ENCODE results near the gene ABLIM1. TPM values are rescaled to one million over a fixed set of nuclear protein-coding genes. Genes with fewer than 3 reads are reported as not detected.

The ABLIM1 gene
- total RNA-seq, 1 donor from 2014 or later: 35.8 TPM

DNA sequence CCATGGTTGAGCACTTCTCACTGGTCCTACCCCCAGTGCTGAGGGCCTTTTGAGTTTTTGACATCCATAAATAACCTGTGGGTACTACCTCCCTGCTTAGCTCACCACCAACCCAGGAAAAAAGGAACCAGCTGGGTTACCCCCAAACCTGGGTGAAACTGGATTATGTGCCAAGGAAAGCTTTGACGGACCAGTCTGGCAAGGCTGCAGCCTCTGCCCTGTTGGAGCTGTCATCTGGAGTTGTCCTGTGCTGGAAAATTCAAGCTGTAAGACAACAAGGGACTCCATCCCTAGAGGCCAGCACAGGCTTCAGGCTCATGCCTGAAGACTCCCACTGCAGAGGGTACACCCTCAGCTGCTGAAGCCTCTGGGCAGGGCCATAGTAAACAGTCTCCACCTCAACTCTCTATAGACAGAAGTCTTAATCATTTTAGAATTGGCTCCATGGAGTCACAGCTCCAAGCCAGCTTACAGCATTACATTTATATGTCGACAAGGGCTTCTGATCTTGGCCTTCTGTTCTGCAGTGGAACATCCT lies 138.2 kb downstream of the ABLIM1 start:
- H3K4me3 Mint-ChIP-seq: no peak overlapping the region
- no peaks in the 10 kb centered on the region for H3K9me3 Mint-ChIP-seq
- no peak for DNase-seq (ENCODE audit: low read depth, low spot score)
- H3K4me1 Mint-ChIP-seq: peaks cover 55% of the 10 kb centered on the region
- no peaks in the 10 kb centered on the region for H3K27me3 Mint-ChIP-seq (ENCODE audit: low read depth)
- TF ChIP-seq, protein P1, sequence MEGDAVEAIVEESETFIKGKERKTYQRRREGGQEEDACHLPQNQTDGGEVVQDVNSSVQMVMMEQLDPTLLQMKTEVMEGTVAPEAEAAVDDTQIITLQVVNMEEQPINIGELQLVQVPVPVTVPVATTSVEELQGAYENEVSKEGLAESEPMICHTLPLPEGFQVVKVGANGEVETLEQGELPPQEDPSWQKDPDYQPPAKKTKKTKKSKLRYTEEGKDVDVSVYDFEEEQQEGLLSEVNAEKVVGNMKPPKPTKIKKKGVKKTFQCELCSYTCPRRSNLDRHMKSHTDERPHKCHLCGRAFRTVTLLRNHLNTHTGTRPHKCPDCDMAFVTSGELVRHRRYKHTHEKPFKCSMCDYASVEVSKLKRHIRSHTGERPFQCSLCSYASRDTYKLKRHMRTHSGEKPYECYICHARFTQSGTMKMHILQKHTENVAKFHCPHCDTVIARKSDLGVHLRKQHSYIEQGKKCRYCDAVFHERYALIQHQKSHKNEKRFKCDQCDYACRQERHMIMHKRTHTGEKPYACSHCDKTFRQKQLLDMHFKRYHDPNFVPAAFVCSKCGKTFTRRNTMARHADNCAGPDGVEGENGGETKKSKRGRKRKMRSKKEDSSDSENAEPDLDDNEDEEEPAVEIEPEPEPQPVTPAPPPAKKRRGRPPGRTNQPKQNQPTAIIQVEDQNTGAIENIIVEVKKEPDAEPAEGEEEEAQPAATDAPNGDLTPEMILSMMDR (conservative IDR thresholded peaks at IDR 0.05): no peak
- H3K27ac Mint-ChIP-seq (ENCODE audit: unreplicated experiment): no peak overlapping the region
- no peaks in the 10 kb centered on the region for H3K36me3 Mint-ChIP-seq (ENCODE audit: low read depth)

DNA sequence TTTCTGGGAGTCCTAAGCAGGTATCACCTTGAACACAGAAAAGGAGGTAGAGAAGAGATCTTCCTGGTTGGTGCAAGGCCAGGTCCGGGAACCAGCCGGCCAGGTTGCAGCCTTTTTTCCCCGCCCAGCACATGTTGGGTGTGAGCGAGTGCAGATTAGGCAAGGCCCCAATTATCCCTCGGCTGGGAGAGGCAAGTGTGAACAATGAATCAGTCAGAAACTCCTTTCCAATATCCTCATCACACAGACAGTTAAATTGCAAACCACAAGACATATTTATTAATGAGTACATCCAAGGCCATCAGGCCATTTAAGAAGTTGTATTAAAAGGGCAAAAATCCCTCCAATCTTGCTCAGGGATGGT lies 138.8 kb downstream of the ABLIM1 start:
- Mint-ChIP-seq H3K27ac (ENCODE audit: unreplicated experiment) (no peak overlapping the region), H3K27me3 (ENCODE audit: low read depth) (no peaks in the 10 kb centered on the region), H3K36me3 (ENCODE audit: low read depth) (no peaks in the 10 kb centered on the region), H3K4me3 (no peak overlapping the region), H3K4me1 (peaks cover 52% of the 10 kb centered on the region), H3K9me3 (no peaks in the 10 kb centered on the region)
- DNase-seq (ENCODE audit: low read depth, low spot score): no peak
- TF ChIP-seq, protein P1 (conservative IDR thresholded peaks at IDR 0.05): no peak

DNA sequence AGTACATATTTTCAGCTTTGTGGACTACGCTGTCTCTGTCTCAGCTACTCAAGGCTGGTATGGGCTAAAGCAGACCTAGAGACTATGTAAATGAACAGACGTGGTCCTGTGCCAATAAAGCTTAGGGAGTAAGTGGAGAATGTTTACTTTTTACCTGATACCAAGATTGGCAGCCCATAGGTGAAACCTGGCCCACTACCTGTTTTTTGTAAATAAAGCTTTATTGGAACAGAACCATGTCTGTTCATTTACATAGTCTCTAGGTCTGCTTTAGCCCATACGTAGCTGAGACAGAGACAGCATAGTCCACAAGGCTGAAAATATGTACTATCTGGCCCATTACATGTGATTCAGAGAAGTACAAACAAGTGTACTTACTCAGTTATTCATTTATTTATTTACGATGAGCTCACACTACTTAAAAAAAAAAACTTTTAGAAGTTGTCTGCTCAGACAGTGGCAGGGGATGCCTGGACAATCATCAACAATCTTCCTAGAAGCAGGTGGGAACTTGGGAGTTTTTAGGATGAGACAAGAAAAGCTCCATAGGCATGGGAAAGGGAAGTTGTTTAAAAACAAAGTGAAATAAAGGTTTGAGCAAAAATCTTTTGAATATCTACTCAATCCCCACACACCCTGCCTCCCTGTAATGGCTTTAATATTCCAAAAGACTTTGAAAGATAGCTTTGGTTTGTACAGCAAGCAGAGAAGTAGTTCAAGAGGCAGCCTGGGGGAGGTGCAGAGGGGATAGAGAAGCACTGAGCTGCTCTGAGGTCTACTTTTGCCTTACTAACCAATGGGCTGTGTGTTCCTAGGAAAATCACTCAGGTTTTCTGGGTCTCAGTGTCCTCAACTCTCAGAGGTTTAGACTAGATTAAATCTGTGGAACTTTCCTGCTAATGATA lies 139.4 kb downstream of the ABLIM1 start:
- no peak overlapping the region for H3K27ac Mint-ChIP-seq (ENCODE audit: unreplicated experiment)

DNA sequence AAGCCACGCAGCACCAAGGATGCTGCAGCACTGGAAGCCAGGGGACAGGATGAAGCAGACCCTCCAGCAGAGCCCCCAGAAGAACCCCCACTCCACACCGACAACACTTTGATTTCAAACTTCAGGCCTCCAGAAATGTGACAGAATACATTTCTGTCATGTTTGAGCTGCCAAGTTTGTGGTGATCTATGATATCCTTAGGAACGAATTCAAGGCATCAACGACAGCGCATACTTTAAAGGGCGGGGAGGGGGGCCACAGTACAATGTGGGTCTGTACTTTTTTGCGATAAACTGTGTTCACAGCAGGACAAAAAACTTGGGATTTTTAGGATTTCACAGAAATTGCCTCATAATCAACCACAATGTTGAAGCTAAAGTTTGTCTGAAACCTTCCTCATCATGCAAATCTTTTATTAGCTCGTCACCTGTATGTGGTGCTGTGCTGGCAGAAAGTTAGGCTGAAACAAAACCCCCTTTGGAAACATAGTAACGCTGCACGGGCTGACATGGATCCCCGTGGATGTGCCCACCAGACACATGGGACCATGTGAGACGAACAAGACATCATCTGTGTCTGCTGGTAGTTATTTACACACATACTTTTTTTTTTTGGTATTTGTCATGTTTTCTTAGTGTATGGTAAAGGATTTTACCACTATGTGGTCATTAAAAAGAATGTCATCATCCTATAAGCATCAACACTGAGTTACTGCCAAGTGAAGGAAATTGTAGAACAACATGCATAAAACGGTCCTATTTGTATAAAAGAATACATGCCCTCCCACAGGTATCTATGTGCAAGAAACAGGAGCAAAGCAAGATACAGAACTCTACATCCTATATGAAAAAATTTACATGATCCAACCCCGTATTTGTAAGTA lies 140.5 kb downstream of the ABLIM1 start:
- Mint-ChIP-seq H3K27me3 (ENCODE audit: low read depth) (peaks cover 8% of the 10 kb centered on the region), H3K4me3 (no peak overlapping the region), H3K4me1 (peaks cover 43% of the 10 kb centered on the region), H3K36me3 (ENCODE audit: low read depth) (no peaks in the 10 kb centered on the region), H3K27ac (ENCODE audit: unreplicated experiment) (peak overlapping the region; percentile 39), H3K9me3 (no peaks in the 10 kb centered on the region)
- TF ChIP-seq, protein P1 (conservative IDR thresholded peaks at IDR 0.05): no peak
- no peak for DNase-seq (ENCODE audit: low read depth, low spot score)

More for the DNA sequence above, 139.4 kb downstream of the ABLIM1 start:
- TF ChIP-seq, protein P1 (conservative IDR thresholded peaks at IDR 0.05): no peak
- no peak overlapping the region for H3K4me3 Mint-ChIP-seq
- H3K4me1 Mint-ChIP-seq: peaks cover 46% of the 10 kb centered on the region
- H3K27me3 Mint-ChIP-seq (ENCODE audit: low read depth): no peaks in the 10 kb centered on the region
- H3K9me3 Mint-ChIP-seq: no peaks in the 10 kb centered on the region
- H3K36me3 Mint-ChIP-seq (ENCODE audit: low read depth): no peaks in the 10 kb centered on the region
- DNase-seq (ENCODE audit: low read depth, low spot score): no peak

DNA sequence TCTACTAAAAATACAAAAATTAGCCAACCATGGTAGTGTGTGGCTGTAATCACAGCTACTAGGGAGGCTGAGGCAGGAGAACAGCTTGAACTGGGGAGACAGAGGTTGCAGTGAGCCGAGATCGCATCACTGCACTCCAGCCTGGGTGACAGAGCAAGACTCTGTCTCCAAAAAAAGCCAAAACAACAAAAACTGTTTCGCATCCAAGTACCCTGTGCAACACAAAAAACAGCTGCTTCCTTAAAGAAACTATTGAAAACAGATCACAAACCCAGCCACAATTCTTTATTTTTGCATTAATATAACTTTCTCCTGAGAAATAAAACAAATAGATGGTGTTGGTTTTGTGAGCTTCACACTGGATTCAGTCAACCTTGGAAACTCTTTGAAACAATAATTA lies 141.7 kb downstream of the ABLIM1 start:
- Mint-ChIP-seq H3K4me3 (no peak overlapping the region), H3K36me3 (ENCODE audit: low read depth) (no peaks in the 10 kb centered on the region), H3K4me1 (peaks cover 47% of the 10 kb centered on the region), H3K9me3 (no peaks in the 10 kb centered on the region), H3K27ac (ENCODE audit: unreplicated experiment) (no peak overlapping the region), H3K27me3 (ENCODE audit: low read depth) (peaks cover 20% of the 10 kb centered on the region)
- no peak for DNase-seq (ENCODE audit: low read depth, low spot score)
- TF ChIP-seq, protein P1 (conservative IDR thresholded peaks at IDR 0.05): no peak
